PC-9 (cell line): ENCODE data around the gene FOXC2. TPM values are rescaled to one million over a fixed set of nuclear protein-coding genes. Genes with fewer than 3 reads are reported as not detected.

Experiments used
- BruUV-seq: library from RNA; stranded (reverse); fragments of 400-500 nt; replicated peaks from 2 replicates; lab custom pipeline; 2021; lab: Mats Ljungman, UMichigan
- CTCF ChIA-PET: fragments of 300-600 bp; sonication (Branson Sonifier 250); formaldehyde crosslinking; loops from one replicate; lab custom pipeline; 2022; ENCODE audit warnings: antibody characterized with exemption; lab: Charles Lee
- POLR2A ChIA-PET: fragments of 300-600 bp; sonication (Branson Sonifier 250); formaldehyde crosslinking; loops from one replicate; lab custom pipeline; 2022; ENCODE audit warnings: antibody characterized with exemption; ENCODE audit not compliant: unreplicated experiment; lab: Charles Lee
- DNase-seq, 2 experiments: peaks; one replicate each; pipeline versions ENCODE4 v3.0.0 to v3.0.0-alpha.2; 2015 to 2022; ENCODE audit warnings: mixed read lengths in 1 of 2
- H2AFZ ChIP-seq: fragments of 200-600 bp; sonication (generic); 2 replicates; pipeline ENCODE4 v1.8.1; 2017; ENCODE audit warnings: antibody characterized with exemption
- H3F3A ChIP-seq: fragments of 200-600 bp; sonication (generic); 2 replicates; pipeline ENCODE4 v1.8.1; 2017; ENCODE audit warnings: antibody characterized with exemption, mild to moderate bottlenecking, low read depth; ENCODE audit not compliant: insufficient read depth
- H3K27ac ChIP-seq: fragments of 200-600 bp; sonication (generic); 2 replicates; pipeline ENCODE4 v1.6.1; 2016; ENCODE audit warnings: mixed run types
- H3K27me3 ChIP-seq: fragments of 200-600 bp; sonication (generic); 2 replicates; pipeline ENCODE4 v1.6.1; 2016; ENCODE audit warnings: low read depth, mixed run types; ENCODE audit not compliant: insufficient read depth
- H3K36me3 ChIP-seq: fragments of 200-600 bp; sonication (generic); 2 replicates; pipeline ENCODE4 v1.6.1; 2016; ENCODE audit warnings: low read depth, mixed run types
- H3K4me1 ChIP-seq: fragments of 200-600 bp; sonication (generic); replicated peaks from 2 replicates; pipeline ENCODE4 v1.6.1; 2016; ENCODE audit warnings: mixed run types; ENCODE audit not compliant: insufficient read depth
- H3K4me2 ChIP-seq: fragments of 200-600 bp; sonication (generic); 2 replicates; pipeline ENCODE4 v1.6.1; 2017; ENCODE audit warnings: mixed run types
- H3K4me3 ChIP-seq: fragments of 200-600 bp; sonication (generic); 2 replicates; pipeline ENCODE4 v1.6.1; 2016; ENCODE audit warnings: mixed run types
- H3K79me2 ChIP-seq: fragments of 200-600 bp; sonication (generic); 2 replicates; pipeline ENCODE4 v1.6.1; 2017; ENCODE audit warnings: low read depth, mixed run types
- H3K9me2 ChIP-seq: fragments of 200-600 bp; sonication (generic); 2 replicates; pipeline ENCODE4 v1.8.1; 2017; ENCODE audit warnings: mild to moderate bottlenecking; ENCODE audit not compliant: insufficient read depth
- H3K9me3 ChIP-seq: fragments of 200-600 bp; sonication (generic); 2 replicates; pipeline ENCODE4 v1.8.1; 2016; ENCODE audit warnings: low read depth; ENCODE audit not compliant: insufficient read depth
- H4K20me1 ChIP-seq: fragments of 200-600 bp; sonication (generic); 2 replicates; pipeline ENCODE4 v1.8.1; 2017; ENCODE audit not compliant: insufficient read depth
- EZH2 ChIP-seq: fragments of 200-600 bp; sonication (generic); IDR thresholded peaks from 2 replicates; pipeline ENCODE4 v1.8.0; 2017; ENCODE audit warnings: antibody characterized with exemption, low read depth
- intact Hi-C: fragments of 100-400 bp; cut with micrococcal nuclease; formaldehyde crosslinking; loops from one replicate; pipeline ENCODE4 v1.10.0; 2022; ENCODE audit not compliant: unreplicated experiment
- total RNA-seq: library from RNA; stranded (reverse); gene quantifications from 2 replicates; pipeline ENCODE4 v1.2.3, GENCODE V29; 2021
- TF ChIP-seq, protein P1 (sequence below): fragments of 200-600 bp; sonication (generic); conservative IDR thresholded peaks from 2 replicates; pipeline ENCODE4 v1.6.1; 2017; ENCODE audit warnings: mixed run types, antibody characterized with exemption, mild to moderate bottlenecking, moderate library complexity

The FOXC2 gene
- total RNA-seq, 1 experiment from 2014 or later, result not detected

GRCh38 chr16:86532526-86532815 lies 34.2 kb upstream of the FOXC2 start:
- H3K4me2 ChIP-seq, result no peak overlapping the region
- no peaks in the 10 kb centered on the region for H3K4me1 ChIP-seq
- POLR2A ChIA-PET, result no interaction called here
- CTCF ChIA-PET, result no interaction called here
- no peak for TF ChIP-seq EZH2
- TF ChIP-seq, protein P1, sequence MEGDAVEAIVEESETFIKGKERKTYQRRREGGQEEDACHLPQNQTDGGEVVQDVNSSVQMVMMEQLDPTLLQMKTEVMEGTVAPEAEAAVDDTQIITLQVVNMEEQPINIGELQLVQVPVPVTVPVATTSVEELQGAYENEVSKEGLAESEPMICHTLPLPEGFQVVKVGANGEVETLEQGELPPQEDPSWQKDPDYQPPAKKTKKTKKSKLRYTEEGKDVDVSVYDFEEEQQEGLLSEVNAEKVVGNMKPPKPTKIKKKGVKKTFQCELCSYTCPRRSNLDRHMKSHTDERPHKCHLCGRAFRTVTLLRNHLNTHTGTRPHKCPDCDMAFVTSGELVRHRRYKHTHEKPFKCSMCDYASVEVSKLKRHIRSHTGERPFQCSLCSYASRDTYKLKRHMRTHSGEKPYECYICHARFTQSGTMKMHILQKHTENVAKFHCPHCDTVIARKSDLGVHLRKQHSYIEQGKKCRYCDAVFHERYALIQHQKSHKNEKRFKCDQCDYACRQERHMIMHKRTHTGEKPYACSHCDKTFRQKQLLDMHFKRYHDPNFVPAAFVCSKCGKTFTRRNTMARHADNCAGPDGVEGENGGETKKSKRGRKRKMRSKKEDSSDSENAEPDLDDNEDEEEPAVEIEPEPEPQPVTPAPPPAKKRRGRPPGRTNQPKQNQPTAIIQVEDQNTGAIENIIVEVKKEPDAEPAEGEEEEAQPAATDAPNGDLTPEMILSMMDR, result no peak
- H2AFZ ChIP-seq, result no peak overlapping the region
- BruUV-seq, result no TSS peak
- DNase-seq, result no peak
- no peak overlapping the region for H3K27ac ChIP-seq
- H3K79me2 ChIP-seq, result no peaks in the 10 kb centered on the region
- H3K36me3 ChIP-seq, result no peaks in the 10 kb centered on the region
- no peaks in the 10 kb centered on the region for H3K9me2 ChIP-seq
- no peaks in the 10 kb centered on the region for H3F3A ChIP-seq
- intact Hi-C loops, result no loop called here
- H3K27me3 ChIP-seq, result no peaks in the 10 kb centered on the region
- H3K4me3 ChIP-seq, result no peak overlapping the region
- H4K20me1 ChIP-seq, result no peaks in the 10 kb centered on the region
- no peaks in the 10 kb centered on the region for H3K9me3 ChIP-seq

GRCh38 chr16:86533076-86533475 lies 33.6 kb upstream of the FOXC2 start:
- no TSS peak for BruUV-seq
- H2AFZ ChIP-seq, result no peak overlapping the region
- H3K79me2 ChIP-seq, result no peaks in the 10 kb centered on the region
- H3F3A ChIP-seq, result no peaks in the 10 kb centered on the region
- H3K36me3 ChIP-seq, result no peaks in the 10 kb centered on the region
- H3K4me1 ChIP-seq, result no peaks in the 10 kb centered on the region
- ChIA-PET CTCF (no interaction called here), POLR2A (no interaction called here)
- no peaks in the 10 kb centered on the region for H4K20me1 ChIP-seq
- no peak overlapping the region for H3K27ac ChIP-seq
- no peak overlapping the region for H3K4me2 ChIP-seq
- no peak overlapping the region for H3K4me3 ChIP-seq
- no peaks in the 10 kb centered on the region for H3K9me2 ChIP-seq
- intact Hi-C loops, result no loop called here
- H3K27me3 ChIP-seq, result no peaks in the 10 kb centered on the region
- H3K9me3 ChIP-seq, result no peaks in the 10 kb centered on the region
- TF ChIP-seq, protein P1, result no peak
- TF ChIP-seq EZH2, result no peak
- no peak for DNase-seq

DNA sequence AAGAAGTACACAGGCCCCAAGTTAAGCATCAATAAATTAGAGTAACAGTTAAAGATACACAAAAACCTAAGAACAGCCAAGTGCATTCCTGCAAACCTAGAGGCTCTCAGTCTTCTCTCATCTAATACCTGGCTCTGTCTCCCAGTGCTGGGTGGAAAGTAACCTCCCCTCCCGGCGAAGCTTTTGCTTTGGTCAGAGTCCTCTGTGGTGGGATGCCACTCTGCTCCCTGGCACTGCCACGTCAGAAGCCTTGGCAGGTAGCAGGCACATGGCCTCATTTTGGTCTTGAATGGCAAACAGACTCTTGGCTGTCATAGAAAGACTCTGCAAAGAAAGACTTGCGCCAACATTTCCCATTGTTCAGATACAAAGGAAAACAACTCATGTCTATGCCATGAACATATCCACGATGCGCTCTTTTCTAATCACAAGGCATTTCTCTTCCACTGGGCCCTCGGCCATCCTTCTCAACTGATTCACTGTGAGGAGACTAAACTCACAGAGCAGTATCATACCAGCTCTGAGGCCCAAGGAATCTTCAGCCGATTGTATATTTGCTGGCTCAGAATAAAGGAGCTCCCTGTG lies 32.8 kb upstream of the FOXC2 start:
- BruUV-seq, result no TSS peak
- no peaks in the 10 kb centered on the region for H3F3A ChIP-seq
- H3K27ac ChIP-seq, result no peak overlapping the region
- H3K27me3 ChIP-seq, result no peaks in the 10 kb centered on the region
- H3K9me3 ChIP-seq, result no peaks in the 10 kb centered on the region
- H3K36me3 ChIP-seq, result no peaks in the 10 kb centered on the region
- no peak for TF ChIP-seq EZH2
- TF ChIP-seq, protein P1, result no peak
- no peaks in the 10 kb centered on the region for H3K79me2 ChIP-seq
- no peaks in the 10 kb centered on the region for H3K9me2 ChIP-seq
- intact Hi-C loops, result no loop called here
- H3K4me1 ChIP-seq, result no peaks in the 10 kb centered on the region
- POLR2A ChIA-PET, result no interaction called here
- no peaks in the 10 kb centered on the region for H4K20me1 ChIP-seq
- no peak overlapping the region for H2AFZ ChIP-seq
- H3K4me3 ChIP-seq, result no peak overlapping the region
- no peak overlapping the region for H3K4me2 ChIP-seq
- DNase-seq, result no peak
- CTCF ChIA-PET, result no interaction called here
